Hepatocyte (in vitro differentiated cells): ENCODE data around the gene EGLN1. TPM values are rescaled to one million over a fixed set of nuclear protein-coding genes. Genes with fewer than 3 reads are reported as not detected.

Source experiments
- DNase-seq: peaks from one replicate; pipeline ENCODE4 v3.0.0-alpha.2; 2016; ENCODE audit warnings: low spot score
- H2AFZ ChIP-seq: fragments of 200-600 bp; sonication (generic); 2 replicates; pipeline ENCODE4 v1.6.0; 2016; ENCODE audit warnings: antibody characterized with exemption, mild to moderate bottlenecking
- H3K27ac ChIP-seq: fragments of 200-600 bp; sonication (generic); 2 replicates; pipeline ENCODE4 v1.5.1; 2016; ENCODE audit warnings: mild to moderate bottlenecking
- H3K27me3 ChIP-seq: fragments of 200-600 bp; sonication (generic); 2 replicates; pipeline ENCODE4 v1.6.1; 2016
- H3K36me3 ChIP-seq: fragments of 200-600 bp; sonication (generic); replicated peaks from 2 replicates; pipeline ENCODE4 v1.5.1; 2016; ENCODE audit warnings: low read depth; ENCODE audit not compliant: insufficient read depth
- H3K4me1 ChIP-seq: fragments of 200-600 bp; sonication (generic); 2 replicates; pipeline ENCODE4 v1.5.1; 2016; ENCODE audit warnings: mild to moderate bottlenecking, moderate library complexity; ENCODE audit not compliant: insufficient read depth
- H3K4me2 ChIP-seq: fragments of 200-600 bp; sonication (generic); 2 replicates; pipeline ENCODE4 v1.6.0; 2016
- H3K4me3 ChIP-seq: fragments of 200-600 bp; sonication (generic); 2 replicates; pipeline ENCODE4 v1.5.1; 2016; ENCODE audit warnings: mild to moderate bottlenecking
- H3K79me2 ChIP-seq: fragments of 200-600 bp; sonication (generic); 2 replicates; pipeline ENCODE4 v1.6.0; 2017; ENCODE audit warnings: mild to moderate bottlenecking
- H3K9me2 ChIP-seq: fragments of 200-600 bp; sonication (generic); replicated peaks from 2 replicates; pipeline ENCODE4 v1.6.0; 2017; ENCODE audit warnings: mild to moderate bottlenecking; ENCODE audit not compliant: insufficient read depth
- H3K9me3 ChIP-seq: fragments of 200-600 bp; sonication (generic); 2 replicates; pipeline ENCODE4 v1.5.1; 2016; ENCODE audit warnings: low read depth, mild to moderate bottlenecking
- H4K20me1 ChIP-seq: fragments of 200-600 bp; sonication (generic); 2 replicates; pipeline ENCODE4 v1.6.0; 2016; ENCODE audit warnings: mild to moderate bottlenecking; ENCODE audit not compliant: insufficient read depth, poor library complexity, severe bottlenecking
- CTCF ChIP-seq: fragments of 200-600 bp; sonication (generic); IDR thresholded peaks from 2 replicates; pipeline ENCODE4 v1.5.1; 2016; ENCODE audit warnings: antibody characterized with exemption, mild to moderate bottlenecking; ENCODE audit not compliant: poor library complexity
- EZH2 ChIP-seq: fragments of 200-600 bp; sonication (generic); IDR thresholded peaks from 2 replicates; pipeline ENCODE4 v1.6.1; 2016; ENCODE audit warnings: antibody characterized with exemption, mild to moderate bottlenecking, borderline replicate concordance
- EZH2phosphoT487 ChIP-seq: fragments of 200-600 bp; sonication (generic); IDR thresholded peaks from one replicate; pipeline ENCODE4 v1.6.1; 2018; ENCODE audit warnings: antibody characterized with exemption, mild to moderate bottlenecking, low read depth, moderate library complexity; ENCODE audit not compliant: unreplicated experiment, severe bottlenecking
- WGBS: methylation state at CpG from one replicate; pipeline ENCODE4 v1.1.6; 2016; ENCODE audit warnings: low lambda C conversion rate; ENCODE audit errors: missing lambda C conversion rate; 5-methylcytosine and 5-hydroxymethylcytosine counted together
- polyA plus RNA-seq: library from polyadenylated mRNA; unstranded; fragments of >200 nt; fragmentation: Nextera tagmentation; extraction: Ambion mirVana; gene quantifications from 2 replicates; pipeline ENCODE4 v1.2.1, GENCODE V29; 2016
- total RNA-seq: library from RNA; depleted of rRNA; stranded (reverse); fragments of >200 nt; gene quantifications from 2 replicates; pipeline ENCODE4 v1.2.3, GENCODE V29; 2014

The EGLN1 gene
- total and polyA plus RNA-seq, 2 experiments from 2014 or later, result 20.5 to 36.5 TPM

DNA sequence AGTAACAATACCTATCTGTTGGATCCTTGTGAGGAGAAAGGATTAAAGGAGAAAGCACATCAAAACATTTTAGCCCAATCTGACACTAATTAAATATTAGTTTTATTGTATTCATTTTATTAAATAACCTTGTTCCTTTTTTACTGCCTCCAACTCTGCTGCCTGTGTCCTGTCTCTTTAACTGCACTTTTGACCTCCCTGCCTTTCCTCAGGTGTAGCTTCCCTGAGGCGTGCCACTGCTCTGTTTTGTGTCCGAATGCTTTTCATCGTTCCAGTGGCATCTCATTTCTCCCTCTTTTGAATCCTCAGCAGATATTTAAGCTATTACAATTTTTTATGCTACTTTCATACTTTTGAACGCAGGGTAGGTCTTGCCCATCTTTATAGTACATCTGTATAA is 73.6 kb downstream of the EGLN1 start:
- Histone ChIP-seq H3K27ac (no peak overlapping the region), H3K9me3 (no peaks in the 10 kb centered on the region), H2AFZ (no peak overlapping the region), H3K36me3 (no peaks in the 10 kb centered on the region), H3K27me3 (no peaks in the 10 kb centered on the region), H3K4me2 (no peak overlapping the region), H3K4me3 (no peak overlapping the region), H3K79me2 (peaks cover 7% of the 10 kb centered on the region), H3K9me2 (no peaks in the 10 kb centered on the region), H3K4me1 (no peaks in the 10 kb centered on the region), H4K20me1 (no peaks in the 10 kb centered on the region)
- 84% methylated on average over 4 of the region's 4 CpGs for WGBS
- no peak for DNase-seq
- TF ChIP-seq CTCF, result no peak
- TF ChIP-seq EZH2phosphoT487, result no peak
- TF ChIP-seq EZH2, result no peak

DNA sequence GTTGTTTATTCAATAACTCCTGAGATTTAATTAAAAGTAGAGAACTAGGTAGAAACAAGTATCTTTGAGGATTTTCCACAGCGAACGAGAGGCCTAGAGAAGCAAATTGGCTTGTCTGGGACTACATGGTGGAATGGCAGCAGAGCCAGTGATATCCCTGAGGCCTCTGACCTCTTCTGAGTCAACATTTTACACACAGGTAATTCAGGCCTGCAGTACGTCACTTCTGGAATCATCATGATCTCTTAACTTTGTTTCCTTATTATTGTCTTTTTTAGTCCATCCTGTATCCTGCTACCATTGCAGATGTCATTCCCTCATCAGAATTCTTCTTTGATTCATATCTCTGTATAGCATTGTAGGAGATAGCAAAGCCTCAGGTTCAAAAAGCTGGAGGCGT is 74.1 kb downstream of the EGLN1 start:
- Histone ChIP-seq H3K9me3 (no peaks in the 10 kb centered on the region), H3K4me2 (no peak overlapping the region), H3K4me3 (no peak overlapping the region), H2AFZ (no peak overlapping the region), H4K20me1 (no peaks in the 10 kb centered on the region), H3K27me3 (no peaks in the 10 kb centered on the region), H3K36me3 (no peaks in the 10 kb centered on the region), H3K4me1 (no peaks in the 10 kb centered on the region), H3K9me2 (no peaks in the 10 kb centered on the region), H3K79me2 (peaks cover 12% of the 10 kb centered on the region), H3K27ac (no peak overlapping the region)
- DNase-seq, result no peak
- no peak for TF ChIP-seq EZH2phosphoT487
- WGBS, result 87% methylated on average over 4 of the region's 4 CpGs

DNA sequence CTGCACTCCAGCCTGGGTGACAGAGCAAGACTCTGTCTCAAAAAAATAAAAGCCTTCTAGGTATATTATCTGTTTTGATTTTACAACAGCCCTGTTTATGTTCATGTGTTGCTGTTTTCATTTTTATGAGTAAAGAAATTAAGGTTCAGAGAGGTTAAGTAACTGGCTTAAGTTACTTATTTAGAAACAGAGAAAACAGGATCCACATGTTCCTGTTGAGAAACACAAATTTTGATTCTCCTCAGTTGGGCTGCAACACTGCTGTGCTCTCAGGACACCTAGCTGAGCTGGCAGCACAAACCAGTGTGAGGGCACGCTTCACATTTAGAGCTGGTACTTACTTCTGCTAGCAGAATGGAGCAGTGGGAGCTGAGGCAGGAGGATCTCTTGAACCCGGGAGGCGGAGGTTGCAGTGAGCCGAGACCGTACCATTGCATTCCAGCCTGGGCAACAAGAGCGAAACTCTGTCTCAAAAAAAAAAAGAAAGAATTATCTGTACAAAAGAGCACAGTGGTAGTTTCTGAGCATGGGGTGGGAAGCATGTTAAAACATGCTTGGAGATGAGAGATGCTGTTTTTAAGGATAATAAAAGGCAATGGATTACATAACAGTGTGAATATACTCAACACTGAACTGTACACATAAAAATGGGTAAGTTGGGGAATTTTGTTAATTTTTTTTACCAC is 81.6 kb downstream of the EGLN1 start:
- Histone ChIP-seq H3K4me3 (no peak overlapping the region), H3K27me3 (no peaks in the 10 kb centered on the region), H3K9me3 (no peaks in the 10 kb centered on the region), H3K9me2 (no peaks in the 10 kb centered on the region), H3K79me2 (peaks cover 69% of the 10 kb centered on the region), H3K4me2 (no peak overlapping the region), H3K36me3 (no peaks in the 10 kb centered on the region), H2AFZ (no peak overlapping the region), H4K20me1 (peaks cover 16% of the 10 kb centered on the region), H3K4me1 (peaks cover 17% of the 10 kb centered on the region), H3K27ac (no peak overlapping the region)
- TF ChIP-seq EZH2phosphoT487 (no peak), EZH2 (no peak), CTCF (no peak)
- no peak for DNase-seq
- WGBS, result 96% methylated on average over 6 of the region's 6 CpGs

DNA sequence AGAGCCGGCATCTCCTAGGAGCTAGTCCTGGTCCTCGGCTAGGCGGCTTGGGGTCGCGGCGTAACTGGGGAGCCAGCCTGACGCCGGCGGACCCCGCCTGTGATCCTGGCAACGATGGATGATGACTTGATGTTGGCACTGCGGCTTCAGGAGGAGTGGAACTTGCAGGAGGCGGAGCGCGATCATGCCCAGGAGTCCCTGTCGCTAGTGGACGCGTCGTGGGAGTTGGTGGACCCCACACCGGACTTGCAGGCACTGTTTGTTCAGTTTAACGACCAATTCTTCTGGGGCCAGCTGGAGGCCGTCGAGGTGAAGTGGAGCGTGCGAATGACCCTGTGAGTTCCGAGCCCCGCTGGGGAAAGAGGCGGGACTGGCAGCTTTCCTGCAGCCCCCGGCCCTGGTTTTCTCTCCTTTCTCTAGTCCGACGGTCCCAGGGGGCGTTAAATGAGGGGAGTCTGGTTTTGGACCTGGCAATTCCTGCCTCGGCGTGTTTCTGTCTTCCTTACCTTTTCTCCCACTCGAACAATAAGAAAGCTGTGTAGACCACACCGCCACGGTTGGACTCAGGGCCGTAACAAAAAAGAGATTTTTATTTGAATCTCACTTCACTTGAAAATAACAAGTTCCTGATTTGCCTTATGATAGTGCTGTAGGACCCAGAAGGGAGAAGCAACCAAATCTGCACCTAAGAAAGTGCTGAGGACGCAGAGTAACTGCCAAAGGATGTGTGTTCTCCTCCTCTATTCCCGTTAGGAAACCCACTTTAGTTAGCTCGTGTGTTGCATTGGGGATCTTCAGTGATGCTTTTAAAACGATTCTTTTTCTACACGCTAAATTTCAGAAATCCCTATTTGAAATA is 83.6 kb downstream of the EGLN1 start, which contains the start of gene SPRTN:
Gene SPRTN (plus strand): TSS at position 24 of the 859 bp plus-strand sequence. CDS start 91 bp downstream, at position 115.
- Histone ChIP-seq H3K27ac (peak within 1 kb of the TSS; percentile 93), H3K27me3 (no peaks in the 10 kb centered on the region), H3K36me3 (no peaks in the 10 kb centered on the region), H3K9me3 (no peaks in the 10 kb centered on the region), H3K4me2 (peak within 1 kb of the TSS; percentile 93), H3K4me3 (peak within 1 kb of the TSS; percentile 53), H4K20me1 (peaks cover 35% of the 10 kb centered on the region), H2AFZ (peak within 1 kb of the TSS; percentile 76), H3K9me2 (no peaks in the 10 kb centered on the region), H3K79me2 (peaks cover 83% of the 10 kb centered on the region), H3K4me1 (peaks cover 37% of the 10 kb centered on the region)
- no peak for DNase-seq
- 2% methylated on average over 39 of the region's 43 CpGs for WGBS
- TF ChIP-seq CTCF (no peak), EZH2phosphoT487 (no peak), EZH2 (no peak)
